ENCODE results near the gene ATXN2.

ATXN2 gene

GRCh38 chr12:111435661-111436201 is 163.4 kb downstream of the ATXN2 start:
- DNase-seq = no peak

- DNase-seq = peak; percentile 29
Observed at GRCh38 chr12:111434680-111435338, 164.3 kb downstream of the ATXN2 start.

- DNase-seq = no peak
Observed at GRCh38 chr12:111434049-111434448, 165.1 kb downstream of the ATXN2 start.

- no peak for DNase-seq
Observed at GRCh38 chr12:111431772-111432171, 167.3 kb downstream of the ATXN2 start.

GRCh38 chr12:111430433-111431353 is 168.4 kb downstream of the ATXN2 start:
- no peak for DNase-seq

GRCh38 chr12:111429828-111430432 is 169.2 kb downstream of the ATXN2 start:
- DNase-seq = no peak

- DNase-seq = no peak
Observed at GRCh38 chr12:111428728-111429175, 170.4 kb downstream of the ATXN2 start.

- DNase-seq = no peak
Observed at GRCh38 chr12:111428081-111428727, 170.9 kb downstream of the ATXN2 start.

- DNase-seq = no peak
Observed at GRCh38 chr12:111427417-111428074, 171.6 kb downstream of the ATXN2 start.

- DNase-seq = no peak
Observed at GRCh38 chr12:111426344-111427185, 172.6 kb downstream of the ATXN2 start.

GRCh38 chr12:111425655-111426054 is 173.5 kb downstream of the ATXN2 start:
- no peak for DNase-seq

- DNase-seq = no peak
Observed at GRCh38 chr12:111424793-111425251, 174.3 kb downstream of the ATXN2 start.

GRCh38 chr12:111424189-111424792 is 174.8 kb downstream of the ATXN2 start:
- no peak for DNase-seq

- DNase-seq = no peak
Observed at GRCh38 chr12:111420494-111420893, 178.6 kb downstream of the ATXN2 start.

GRCh38 chr12:111419784-111420183 is 179.3 kb downstream of the ATXN2 start:
- DNase-seq = no peak

- no peak for DNase-seq
Observed at GRCh38 chr12:111418594-111418880, 180.6 kb downstream of the ATXN2 start.

- no peak for DNase-seq
Observed at GRCh38 chr12:111417784-111418593, 181.1 kb downstream of the ATXN2 start.

GRCh38 chr12:111417290-111417689 is 181.8 kb downstream of the ATXN2 start:
- DNase-seq = no peak

GRCh38 chr12:111414711-111415252 is 184.3 kb downstream of the ATXN2 start:
- no peak for DNase-seq

Measured in SHP77 treated with DMSO at 0.1 percent for 48 hours (cell line).